ENCODE measurements around the gene NDFIP1. TPM values are rescaled to one million over a fixed set of nuclear protein-coding genes. Genes with fewer than 3 reads are reported as not detected.

The NDFIP1 gene
- total and polyA plus RNA-seq, 12 donors = 26.7 to 313 (median 89.2) TPM

DNA sequence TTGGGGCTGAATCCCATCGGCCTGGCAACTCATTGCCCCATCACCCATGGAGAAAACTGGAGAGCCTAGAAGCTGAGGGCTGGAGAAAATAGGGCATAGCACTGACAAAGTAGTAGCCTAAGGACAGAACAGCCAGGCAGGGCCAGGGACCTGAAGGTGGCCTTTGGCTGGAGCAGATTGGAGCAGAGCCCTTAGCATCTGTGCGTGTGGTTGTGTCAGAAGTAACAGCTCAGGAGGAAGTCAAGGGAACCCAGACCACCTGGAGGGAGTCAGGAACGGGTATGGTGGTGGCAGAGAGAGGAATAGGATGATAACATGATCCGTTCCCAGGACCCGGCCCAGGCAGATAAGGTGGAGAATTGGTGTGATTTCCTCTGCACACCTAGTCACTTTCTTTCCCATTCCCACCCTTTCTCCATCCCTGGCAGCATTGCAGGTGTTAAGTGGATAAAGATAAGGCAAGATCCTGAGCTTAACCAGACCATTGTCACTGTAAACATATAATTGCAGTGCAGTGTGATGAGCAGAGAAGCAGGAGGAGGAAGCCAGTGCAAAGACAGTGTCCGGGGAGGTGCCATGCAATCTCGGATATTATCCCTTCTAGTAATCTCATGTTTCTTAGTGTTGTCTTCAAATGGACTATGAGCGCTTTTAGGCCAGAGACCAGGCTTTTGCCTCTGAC, 67.0 kb downstream of the NDFIP1 start:
- intact Hi-C loops (cut with DNase I) = no loop called here

DNA sequence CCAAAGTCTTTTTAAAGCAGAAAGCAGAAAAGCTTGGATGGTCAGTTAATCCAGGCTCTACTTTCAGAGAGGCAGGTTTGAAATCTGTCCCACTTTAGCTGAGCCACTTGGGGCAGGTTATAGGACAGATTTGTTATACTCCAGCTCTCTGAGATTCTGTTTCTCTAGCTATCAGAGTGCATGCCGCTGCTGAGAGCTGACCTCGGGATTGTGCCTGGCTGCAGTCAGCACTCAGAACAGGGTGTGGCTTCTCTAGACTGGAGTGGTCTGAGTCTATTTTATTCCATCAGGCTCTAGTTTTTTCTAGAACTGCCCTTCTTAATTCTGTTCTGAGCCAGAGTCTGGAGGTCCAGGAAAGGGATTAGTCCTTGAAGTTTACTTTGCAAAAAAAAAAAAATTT, 67.7 kb downstream of the NDFIP1 start:
- TF ChIP-seq, protein P1, sequence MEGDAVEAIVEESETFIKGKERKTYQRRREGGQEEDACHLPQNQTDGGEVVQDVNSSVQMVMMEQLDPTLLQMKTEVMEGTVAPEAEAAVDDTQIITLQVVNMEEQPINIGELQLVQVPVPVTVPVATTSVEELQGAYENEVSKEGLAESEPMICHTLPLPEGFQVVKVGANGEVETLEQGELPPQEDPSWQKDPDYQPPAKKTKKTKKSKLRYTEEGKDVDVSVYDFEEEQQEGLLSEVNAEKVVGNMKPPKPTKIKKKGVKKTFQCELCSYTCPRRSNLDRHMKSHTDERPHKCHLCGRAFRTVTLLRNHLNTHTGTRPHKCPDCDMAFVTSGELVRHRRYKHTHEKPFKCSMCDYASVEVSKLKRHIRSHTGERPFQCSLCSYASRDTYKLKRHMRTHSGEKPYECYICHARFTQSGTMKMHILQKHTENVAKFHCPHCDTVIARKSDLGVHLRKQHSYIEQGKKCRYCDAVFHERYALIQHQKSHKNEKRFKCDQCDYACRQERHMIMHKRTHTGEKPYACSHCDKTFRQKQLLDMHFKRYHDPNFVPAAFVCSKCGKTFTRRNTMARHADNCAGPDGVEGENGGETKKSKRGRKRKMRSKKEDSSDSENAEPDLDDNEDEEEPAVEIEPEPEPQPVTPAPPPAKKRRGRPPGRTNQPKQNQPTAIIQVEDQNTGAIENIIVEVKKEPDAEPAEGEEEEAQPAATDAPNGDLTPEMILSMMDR (IDR thresholded peaks at IDR 0.05) = no peak
- TF ChIP-seq POLR2A (IDR thresholded peaks at IDR 0.05) = no peak
- H3K27ac ChIP-seq = no peak overlapping the region
- intact Hi-C loops (cut with DNase I) = no loop called here
- no peak for DNase-seq
- WGBS, 4 donors = 29 to 41% (median 36%) methylated on average over 1 to 2 of the region's 2 CpGs
- H3K4me1 ChIP-seq (replicated peaks in 1 of 2) = no peaks in the 10 kb centered on the region
- H3K36me3 ChIP-seq (replicated peaks in 1 of 2) = no peaks in the 10 kb centered on the region
- H3K4me3 ChIP-seq = no peak overlapping the region
- H3K9me3 ChIP-seq (replicated peaks in 1 of 3) = no peaks in the 10 kb centered on the region
- no peaks in the 10 kb centered on the region for H3K27me3 ChIP-seq

More for the DNA sequence above, 67.0 kb downstream of the NDFIP1 start:
- Histone ChIP-seq H3K9me3 (replicated peaks in 1 of 3) (no peaks in the 10 kb centered on the region), H3K4me3 (no peak overlapping the region), H3K27ac (peak overlapping the region in 1 of 5 donors; percentile 26), H3K36me3 (replicated peaks in 1 of 2) (no peaks in the 10 kb centered on the region), H3K27me3 (no peaks in the 10 kb centered on the region), H3K4me1 (replicated peaks in 1 of 2) (no peaks in the 10 kb centered on the region)
- TF ChIP-seq POLR2A (IDR thresholded peaks at IDR 0.05) = no peak
- TF ChIP-seq, protein P1 (IDR thresholded peaks at IDR 0.05) = no peak
- DNase-seq = no peak
- 79 to 83% (median 81%) methylated on average over 8 of the region's 8 CpGs for WGBS, 4 donors

DNA sequence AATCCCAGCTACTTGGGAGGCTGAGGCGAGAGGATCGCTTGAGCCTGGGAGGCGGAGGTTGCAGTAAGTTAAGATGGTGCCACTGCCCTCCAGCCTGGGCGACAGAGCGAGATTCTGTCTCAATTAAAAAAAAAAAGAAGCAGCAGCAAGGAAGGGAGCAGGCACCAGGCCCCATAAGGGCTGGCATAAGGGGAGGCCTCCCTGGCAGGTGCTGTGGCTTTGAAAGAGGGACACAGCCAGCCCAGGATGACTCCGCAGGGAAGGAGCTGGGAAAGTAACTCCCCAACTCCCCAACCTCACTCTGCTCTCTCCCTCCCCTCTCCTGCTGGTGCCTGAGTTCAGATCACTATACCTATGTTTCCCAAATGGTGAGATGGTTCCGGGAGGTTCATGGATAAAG, 70.1 kb downstream of the NDFIP1 start:
- Histone ChIP-seq H3K4me3 (no peak overlapping the region), H3K27ac (no peak overlapping the region), H3K4me1 (replicated peaks in 1 of 2) (no peaks in the 10 kb centered on the region), H3K36me3 (replicated peaks in 1 of 2) (no peaks in the 10 kb centered on the region), H3K27me3 (no peaks in the 10 kb centered on the region), H3K9me3 (replicated peaks in 1 of 3) (no peaks in the 10 kb centered on the region)
- intact Hi-C loops (cut with DNase I) = no loop called here
- TF ChIP-seq POLR2A (IDR thresholded peaks at IDR 0.05) = no peak
- TF ChIP-seq, protein P1 (IDR thresholded peaks at IDR 0.05) = no peak
- no peak for DNase-seq
- WGBS, 4 donors = 95 to 98% (median 97%) methylated on average over 7 of the region's 7 CpGs

DNA sequence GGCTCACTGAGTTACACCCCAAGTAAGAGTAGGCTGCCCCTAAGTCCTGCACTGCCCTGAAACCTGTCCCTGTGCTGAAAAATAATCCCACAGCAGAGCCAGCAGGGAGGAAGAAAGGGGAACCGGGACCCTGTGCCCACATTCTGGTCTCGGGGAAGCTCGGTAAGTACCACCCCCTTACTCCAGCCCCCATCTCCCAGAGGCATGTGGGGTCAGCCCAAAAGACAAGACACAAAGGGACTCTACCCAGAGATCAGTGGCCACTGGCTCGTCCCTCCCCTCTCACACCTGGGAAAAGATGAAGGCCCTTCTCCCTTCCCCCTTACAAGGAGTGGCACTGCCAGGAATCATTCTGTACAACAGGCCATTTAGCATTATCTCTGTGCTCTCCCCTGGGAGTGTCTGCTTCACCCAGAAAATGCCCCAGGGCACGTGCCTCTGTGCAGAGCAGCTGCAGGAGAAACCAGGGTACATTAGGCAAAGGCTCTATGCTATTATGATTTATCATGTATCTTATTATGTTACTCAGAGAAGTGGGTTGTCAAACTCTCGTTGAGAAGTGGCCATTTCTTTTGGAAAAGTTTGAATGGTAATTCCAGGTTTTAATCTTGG, 71.3 kb downstream of the NDFIP1 start:
- DNase-seq = peak in 2 of 7 donors; percentile 37 to 89
- peaks cover 0 to 2% of the 10 kb centered on the region in 2 donors for H3K4me1 ChIP-seq (replicated peaks in 1 of 2)
- intact Hi-C loops (cut with DNase I) = no loop called here
- no peaks in the 10 kb centered on the region for H3K36me3 ChIP-seq (replicated peaks in 1 of 2)
- H3K27ac ChIP-seq = peak overlapping the region in 1 of 5 donors; percentile 64
- no peak overlapping the region for H3K4me3 ChIP-seq
- no peak for TF ChIP-seq POLR2A (IDR thresholded peaks at IDR 0.05)
- TF ChIP-seq, protein P1 (IDR thresholded peaks at IDR 0.05) = no peak
- WGBS, 4 donors = 70 to 93% (median 88%) methylated on average over 2 to 6 of the region's 6 CpGs
- no peaks in the 10 kb centered on the region for H3K27me3 ChIP-seq
- no peaks in the 10 kb centered on the region for H3K9me3 ChIP-seq (replicated peaks in 1 of 3)

Measured in adrenal gland (tissue), 12 donors.